Right ventricle myocardium superior (tissue), 1 donor: Measurements from ENCODE around the gene TNFAIP8L1. TPM values are rescaled to one million over a fixed set of nuclear protein-coding genes. Genes with fewer than 3 reads are reported as not detected.
"Not testable (repeated sequence)": the region's sequence is repeated elsewhere in the genome, so short reads cannot be mapped to it uniquely, and the experiment has no call there.

Experiments
- ATAC-seq: fragments of 200-7000 bp; cut with Tn5 transposase; one replicate; pipeline ENCODE4 v1.9.1; 2020; ENCODE audit warnings: mild to moderate bottlenecking; ENCODE audit not compliant: poor library complexity
- DNase-seq: peaks from one replicate; pipeline ENCODE4 v3.0.0-alpha.2; 2020
- intact Hi-C: fragments of 100-400 bp; cut with DNase I; formaldehyde crosslinking; loops from one replicate; pipeline ENCODE4 v1.11.2; 2022
- long read RNA-seq: library from polyadenylated mRNA; unstranded; transcript quantifications from one replicate; pipeline ENCODE4 v2.0.0, GENCODE V29; 2021
- total RNA-seq: library from RNA; stranded (reverse); fragmentation: NEBNext Ultra II Directional; extraction: Animal tissue kit (Norgen Biotek cat#: 25700); gene quantifications from one replicate; pipeline ENCODE4 v1.2.1, GENCODE V29; 2021
- donor health status: DM: no; HTN: yes; CAD: no; lungs with severe emphysema.

TNFAIP8L1 gene
- 4.6 TPM for total RNA-seq
- long read RNA-seq, transcript TNFAIP8L1-201 (2 exons, 3,814 nt) = major isoform, 19 of 22 reads
- long read RNA-seq, partial matches to known transcripts = 0 of 22 reads
- long read RNA-seq, other reads (novel, unspliced or antisense) = 3 of 22 reads

DNA sequence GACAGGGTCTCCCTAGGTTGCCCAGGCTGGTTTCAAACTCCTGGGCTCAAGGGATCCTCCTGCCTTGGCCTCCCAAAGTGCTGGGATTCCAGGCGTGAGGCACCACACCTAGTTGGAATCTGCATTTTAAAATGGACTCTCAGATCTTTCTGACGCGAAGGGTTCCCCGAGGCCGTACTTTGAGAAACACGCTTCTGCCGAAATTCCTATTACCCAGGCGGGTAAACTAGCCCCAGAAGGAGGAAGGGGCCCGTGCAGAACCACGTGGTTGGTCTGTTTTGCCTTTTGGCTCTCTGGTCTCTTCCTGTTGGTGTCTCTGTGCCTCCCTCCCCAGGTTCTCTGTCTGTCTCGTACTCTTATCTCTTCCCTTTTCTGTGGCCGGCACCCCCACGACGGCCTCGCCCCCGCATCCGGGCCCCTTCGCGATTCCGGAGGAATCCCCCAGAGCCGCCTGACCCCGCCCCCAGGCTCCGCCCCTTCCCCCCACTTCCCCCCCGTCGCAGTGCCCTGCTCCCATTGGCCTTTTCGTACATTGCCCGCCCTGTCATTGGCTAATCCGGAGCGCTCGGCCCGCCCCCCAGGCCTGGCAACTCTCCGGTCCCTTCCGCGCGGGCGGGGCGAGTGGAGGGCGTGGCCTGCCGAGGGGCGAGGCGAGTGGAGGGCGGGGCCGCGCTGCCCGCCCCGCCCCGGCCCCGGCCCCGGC, at the start of gene TNFAIP8L1:
TNFAIP8L1 (plus strand) TSS at position 689 of the 703 bp plus-strand sequence. CDS start 12,354 bp downstream, outside the sequence.
- DNase-seq (peak; percentile 98), ATAC-seq (peak; percentile 95)
- intact Hi-C loops = no loop called here

DNA sequence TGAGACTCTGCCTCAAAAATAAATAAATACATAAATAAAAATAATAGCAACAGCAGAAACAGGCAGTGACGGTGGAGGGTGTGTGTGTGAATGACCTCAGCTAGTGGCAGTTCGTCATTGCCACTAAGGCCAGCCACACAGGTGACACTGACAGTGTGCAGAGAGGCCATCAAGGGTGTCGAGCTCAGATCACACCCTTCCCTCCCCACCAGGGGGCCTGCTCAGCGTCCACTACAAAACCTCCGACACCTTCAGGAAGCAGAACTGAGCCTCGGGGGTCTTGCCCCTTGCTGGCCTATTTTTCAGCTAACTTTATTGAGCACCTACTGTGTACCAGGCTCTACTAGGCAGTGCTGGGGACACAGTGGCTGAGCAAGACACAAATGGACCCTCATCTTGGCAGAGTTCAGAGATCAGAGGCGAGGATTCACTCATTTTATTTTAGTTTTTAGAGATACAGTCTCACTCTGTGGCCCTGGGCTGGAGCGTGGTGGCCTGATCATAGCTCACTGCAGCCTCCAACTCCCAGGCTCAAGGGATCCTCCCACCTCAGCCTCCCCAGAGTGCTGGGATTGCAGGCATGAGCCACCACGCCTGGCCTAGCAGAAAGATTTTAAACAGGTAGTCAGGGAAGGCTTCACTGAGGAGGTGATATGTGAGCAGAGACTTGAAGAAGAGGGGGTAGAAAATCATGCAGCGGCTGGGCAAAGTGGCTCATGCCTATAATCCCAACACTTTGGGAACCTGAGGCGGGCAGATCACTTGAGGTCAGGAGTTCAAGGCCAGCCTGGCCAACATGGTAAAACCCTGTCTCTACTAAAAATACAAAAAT, 49.5 kb upstream of the TNFAIP8L1 start:
- DNase-seq = peak; percentile 64
- intact Hi-C loops = no loop called here
- peak; percentile 93 for ATAC-seq

DNA sequence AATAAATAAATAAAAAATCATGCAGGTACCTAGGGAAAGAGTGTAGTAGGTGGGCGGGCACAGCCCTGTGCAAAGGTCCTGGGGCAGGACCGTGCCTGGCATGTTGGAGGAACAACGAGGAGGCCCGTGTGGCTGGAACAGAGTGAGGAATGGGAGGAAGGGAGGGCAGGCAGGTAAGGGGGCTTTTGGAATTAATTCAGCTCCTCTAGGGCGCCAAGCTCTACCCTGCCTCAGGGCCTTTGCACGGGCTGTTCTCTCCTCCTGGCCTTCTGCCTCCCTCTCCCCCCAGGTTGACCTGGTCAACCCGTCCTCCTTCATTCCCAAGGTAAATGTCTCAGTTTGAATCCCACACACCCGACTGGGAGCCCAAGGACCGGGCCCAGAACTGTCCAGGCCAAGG, 48.8 kb upstream of the TNFAIP8L1 start:
- intact Hi-C loops = no loop called here
- DNase-seq (no peak), ATAC-seq (no peak)

DNA sequence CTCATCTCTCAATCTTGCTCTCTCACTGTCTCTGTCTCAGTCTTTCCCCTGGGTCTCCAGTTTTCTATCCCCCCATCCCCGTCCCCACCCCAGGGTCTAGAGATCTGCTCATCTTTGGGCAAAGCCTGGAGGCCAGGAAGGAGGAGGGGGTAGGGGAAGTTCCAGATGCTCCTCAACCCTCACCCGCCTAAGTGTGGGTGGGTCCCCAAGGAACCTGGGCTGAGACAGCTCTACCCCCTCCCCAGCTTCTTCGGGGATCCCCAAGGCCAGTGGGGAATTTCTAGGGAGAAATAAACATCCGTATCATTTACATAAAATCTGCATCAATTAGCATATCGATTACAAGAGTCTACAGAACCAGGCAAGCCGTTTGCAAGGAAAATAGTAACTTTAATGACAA, 48.0 kb upstream of the TNFAIP8L1 start:
- no peak for ATAC-seq
- no peak for DNase-seq
- intact Hi-C loops = no loop called here

DNA sequence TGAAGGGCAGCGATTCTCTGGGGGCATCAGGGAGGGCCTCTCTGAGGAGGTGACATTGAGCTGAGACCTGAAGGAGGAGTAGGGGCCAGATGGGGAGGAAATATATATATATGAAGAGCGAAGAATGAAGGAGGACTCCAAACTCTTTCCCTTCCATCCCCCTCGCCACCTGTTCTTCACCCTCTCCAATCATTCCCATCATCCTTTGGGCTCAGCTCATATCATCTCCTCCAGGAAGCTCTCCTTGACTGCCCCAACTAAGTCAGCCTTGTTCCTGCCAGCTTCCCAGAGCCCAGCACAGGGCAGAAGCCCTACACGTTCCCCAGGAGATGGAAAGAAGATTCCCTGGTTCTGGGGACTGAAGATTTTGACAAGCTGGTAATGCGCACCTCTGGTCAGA, 46.9 kb upstream of the TNFAIP8L1 start:
- DNase-seq (no peak), ATAC-seq (no peak)
- intact Hi-C loops = no loop called here

DNA sequence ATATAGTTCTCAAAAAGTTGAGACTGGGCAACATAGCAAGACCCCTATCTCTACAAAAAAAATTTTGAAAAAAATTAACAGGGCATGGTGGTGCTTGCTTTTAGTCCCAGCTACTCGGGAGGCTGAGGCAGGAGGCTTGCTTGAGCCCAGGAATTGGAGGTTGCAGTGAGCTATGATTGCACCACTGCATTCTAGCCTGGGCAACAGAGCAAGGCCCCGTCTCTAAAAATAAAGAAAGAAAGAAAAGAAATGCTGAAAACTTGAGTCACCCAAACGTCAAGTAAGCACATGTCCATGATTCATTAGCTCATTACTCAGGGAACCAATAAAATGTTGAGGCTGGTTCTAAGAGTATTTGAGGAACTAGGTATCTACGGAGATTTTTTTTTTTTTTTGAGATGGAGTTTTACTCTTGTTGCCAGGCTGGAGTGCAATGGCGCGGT, 45.9 kb upstream of the TNFAIP8L1 start:
- intact Hi-C loops = no loop called here

DNA sequence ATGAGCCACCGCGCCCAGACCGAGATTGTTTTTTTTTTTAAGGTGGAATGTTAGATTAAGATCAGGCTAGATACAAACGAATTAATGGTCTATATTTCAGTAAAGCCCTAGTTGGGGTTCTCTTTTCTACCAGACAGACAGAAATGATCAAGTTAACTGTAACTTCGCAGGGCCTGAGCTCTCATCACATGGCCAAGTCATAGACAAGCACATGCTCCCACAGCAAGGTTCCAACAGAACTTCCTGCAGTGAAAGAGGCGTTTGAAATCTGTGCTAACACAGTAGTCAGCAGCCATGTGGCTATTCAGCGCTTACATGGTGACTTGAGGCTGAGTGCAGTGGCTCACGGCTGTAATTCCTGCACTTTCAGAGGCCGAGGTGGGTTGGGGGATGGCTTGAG, 45.1 kb upstream of the TNFAIP8L1 start:
- ATAC-seq = no peak
- intact Hi-C loops = no loop called here
- DNase-seq = no peak

More for the DNA sequence above, 45.9 kb upstream of the TNFAIP8L1 start:
- ATAC-seq (no peak), DNase-seq (no peak)

DNA sequence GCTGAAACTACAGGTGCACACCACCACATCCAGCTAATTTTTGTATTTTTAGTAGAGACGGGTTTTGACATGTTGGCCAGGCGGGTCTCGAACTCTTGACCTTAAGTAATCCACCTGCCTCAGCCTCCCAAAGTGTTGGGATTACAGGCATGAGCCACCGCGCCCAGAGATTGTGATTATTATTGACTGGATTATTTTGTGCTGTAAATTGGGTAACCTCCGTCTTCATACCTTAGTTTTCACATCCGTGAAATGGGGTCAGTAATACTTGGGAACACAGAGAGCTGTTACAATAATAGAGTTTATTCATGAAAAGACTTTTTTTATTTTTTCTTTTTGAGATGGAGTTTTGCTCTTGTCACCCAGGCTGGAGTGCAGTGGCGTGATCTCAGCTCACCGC, 44.2 kb upstream of the TNFAIP8L1 start:
- ATAC-seq = not testable (repeated sequence)

DNA sequence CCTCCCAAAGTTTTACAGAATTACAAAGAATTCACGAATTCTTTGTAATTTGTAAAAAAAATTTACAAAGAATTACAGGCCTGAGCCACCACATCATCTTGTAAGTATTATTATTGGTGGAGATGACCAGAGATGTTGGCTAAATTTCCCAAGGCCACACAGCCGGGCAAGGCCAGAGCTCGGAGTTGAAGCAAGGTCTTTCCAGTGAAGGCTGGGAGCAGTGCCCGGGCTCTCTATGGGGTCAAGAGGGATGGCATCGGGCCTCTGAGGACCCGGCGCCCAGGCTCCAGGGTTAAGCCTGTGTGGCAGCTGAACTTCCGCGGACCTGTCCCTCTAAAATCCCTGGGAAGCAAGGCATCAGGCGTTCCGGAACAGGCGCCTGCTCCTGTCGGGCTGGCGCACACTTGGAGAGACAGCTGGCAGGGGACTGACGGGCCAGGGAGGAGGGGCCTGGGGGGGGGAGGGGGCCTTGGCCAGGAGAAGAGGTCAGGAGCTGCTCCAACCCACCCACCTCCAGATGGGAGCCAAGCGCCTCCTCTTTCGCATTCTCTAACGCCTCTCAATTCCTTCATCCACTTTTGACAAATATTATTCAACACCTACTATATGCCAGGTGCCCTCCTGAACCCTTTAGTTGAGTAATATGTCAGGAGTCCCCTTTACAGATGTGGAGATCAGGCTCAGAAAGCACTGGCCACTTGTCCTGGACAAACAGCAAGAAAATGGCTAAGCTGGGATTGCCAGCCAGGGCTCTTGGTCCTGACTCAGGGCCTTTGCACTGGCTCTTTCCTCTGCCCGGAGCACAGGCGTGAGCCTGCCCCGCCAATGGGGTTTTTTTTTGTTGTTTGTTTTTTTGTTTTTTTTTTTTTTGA, 43.0 kb upstream of the TNFAIP8L1 start:
- intact Hi-C loops = no loop called here
- no peak for DNase-seq

More for the DNA sequence above, 44.2 kb upstream of the TNFAIP8L1 start:
- intact Hi-C loops, DNase-seq: not testable (repeated sequence)

DNA sequence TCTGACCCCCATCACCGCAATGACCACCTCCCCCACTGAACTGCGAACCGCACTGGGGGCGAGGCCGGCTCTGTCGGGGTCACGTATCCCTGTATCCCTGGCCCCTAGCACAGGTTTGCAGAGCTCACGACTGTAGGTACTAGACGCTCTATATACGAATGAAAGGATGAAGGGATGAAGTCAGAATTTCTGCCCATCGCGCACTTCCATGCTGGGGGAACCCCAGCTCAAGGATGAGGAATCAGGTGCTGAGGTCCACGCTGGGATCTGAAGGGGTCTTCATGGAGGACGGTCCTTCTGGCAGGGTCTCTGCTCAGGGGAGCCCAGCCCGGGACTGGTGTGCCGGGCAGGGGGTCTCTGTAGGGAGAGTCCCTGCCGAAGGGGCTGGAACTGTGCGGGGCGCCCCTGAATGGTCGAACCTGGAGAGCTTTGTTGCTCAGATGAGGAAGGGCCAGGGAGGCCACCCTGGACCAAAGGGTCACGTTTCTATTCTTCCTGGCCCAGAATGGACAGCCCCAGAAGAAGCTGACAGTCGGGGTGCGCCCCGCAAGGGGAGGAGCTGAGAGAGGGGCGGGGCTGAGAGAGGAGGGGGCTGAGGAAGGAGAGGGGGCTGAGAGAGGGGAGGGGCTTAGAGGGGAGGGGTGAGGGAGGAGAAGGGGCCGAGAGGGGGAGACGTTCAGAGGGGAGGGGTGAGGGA, 41.9 kb upstream of the TNFAIP8L1 start:
- intact Hi-C loops = no loop called here
- DNase-seq (no peak), ATAC-seq (no peak)

More for the DNA sequence above, 43.0 kb upstream of the TNFAIP8L1 start:
- ATAC-seq = no peak

DNA sequence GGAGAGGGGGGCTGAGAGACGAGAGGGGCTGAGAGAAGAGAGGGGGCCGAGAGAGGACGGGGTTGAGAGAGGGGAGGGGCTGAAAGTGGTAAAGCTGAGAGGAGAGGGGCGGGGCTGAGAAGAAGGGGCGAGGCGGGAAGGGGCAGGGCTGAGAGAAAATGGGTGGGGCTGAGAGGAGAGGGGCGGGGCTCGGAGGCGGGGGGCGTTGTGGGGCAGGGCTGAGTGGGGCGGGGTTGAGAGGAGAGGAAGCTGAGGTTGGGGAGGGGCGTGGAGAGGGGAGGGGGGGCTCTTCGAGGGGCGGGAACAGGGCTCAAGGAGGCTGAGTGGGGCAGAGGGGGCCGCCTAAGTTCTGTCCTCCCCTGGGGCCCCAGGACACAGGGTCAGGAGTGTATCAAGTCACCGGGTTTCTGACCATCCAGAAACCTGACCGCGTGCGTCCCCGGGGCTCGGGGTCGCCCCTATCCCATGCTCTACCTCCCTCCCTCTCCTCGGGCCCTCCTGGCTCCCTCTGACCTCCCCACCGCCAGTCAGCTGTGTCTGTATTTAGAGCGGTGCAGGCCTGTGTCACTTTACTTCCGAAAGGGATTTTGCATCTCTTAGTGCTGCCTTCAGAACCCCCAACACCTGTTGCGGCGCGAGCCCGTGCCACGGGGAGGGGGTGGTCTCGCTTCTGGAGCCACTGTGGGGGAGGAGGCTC, 41.2 kb upstream of the TNFAIP8L1 start:
- DNase-seq (peak; percentile 55), ATAC-seq (peak; percentile 79)
- intact Hi-C loops = no loop called here

DNA sequence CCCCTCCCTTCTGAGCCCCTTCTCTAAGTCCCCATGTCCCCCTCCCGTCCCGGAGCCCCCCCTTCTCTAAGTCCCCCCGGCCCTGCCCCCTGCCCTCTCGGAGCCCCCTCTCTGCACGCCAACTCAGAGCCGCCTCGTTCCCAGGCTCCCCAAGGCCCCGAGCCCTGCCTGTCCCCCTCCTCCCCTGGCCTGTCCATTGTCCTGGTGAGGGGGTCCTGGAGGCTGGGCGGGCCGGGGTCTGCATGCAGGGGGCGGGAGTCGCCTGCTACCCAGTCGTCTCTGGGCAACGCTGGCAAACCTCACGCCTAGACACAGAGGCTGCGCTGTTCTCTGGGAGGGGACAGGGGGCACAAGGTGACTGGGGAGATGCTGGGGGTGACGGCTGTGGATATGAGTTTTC, 40.6 kb upstream of the TNFAIP8L1 start:
- ATAC-seq = no peak
- DNase-seq = no peak
- intact Hi-C loops = no loop called here

DNA sequence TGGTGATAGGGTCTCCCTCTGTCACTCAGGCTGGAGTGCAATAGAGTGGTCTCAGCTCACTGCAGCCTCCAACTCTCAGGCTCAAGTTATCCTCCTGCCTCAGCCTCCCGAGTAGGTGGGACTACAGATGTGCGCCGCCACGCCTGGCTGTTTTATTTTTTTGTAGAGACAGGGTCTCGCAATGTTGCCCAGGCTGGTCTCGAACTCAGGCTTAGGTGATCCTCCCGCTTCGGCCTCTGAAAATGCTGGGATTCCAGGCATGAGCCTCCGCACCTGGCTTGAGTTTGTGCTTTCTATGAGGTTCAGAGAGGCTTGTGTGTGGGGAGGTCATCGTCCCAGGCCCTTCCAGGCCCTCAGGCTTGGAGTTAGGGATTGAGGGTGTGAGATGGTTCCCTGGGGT, 39.2 kb upstream of the TNFAIP8L1 start:
- intact Hi-C loops = no loop called here
- no peak for DNase-seq
- no peak for ATAC-seq

DNA sequence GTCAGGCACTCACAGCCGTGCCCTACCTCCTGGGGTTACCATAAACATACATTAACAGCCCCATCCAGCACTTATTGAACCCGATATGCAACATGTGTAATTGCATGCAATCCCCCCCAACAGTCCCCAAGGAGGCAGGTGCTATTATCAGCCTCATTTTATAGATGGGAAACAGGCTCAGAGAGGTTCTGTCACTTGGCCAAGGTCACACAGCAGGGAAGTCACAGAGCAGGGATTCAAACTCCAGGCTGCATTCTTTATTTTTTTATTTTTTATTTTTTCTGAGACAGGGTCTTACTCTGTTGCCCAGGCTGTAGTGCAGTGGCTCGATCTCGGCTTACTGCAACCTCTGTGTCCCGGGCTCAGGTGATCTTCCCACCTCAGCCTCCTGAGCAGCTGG, 38.4 kb upstream of the TNFAIP8L1 start:
- no peak for ATAC-seq
- no peak for DNase-seq
- intact Hi-C loops = no loop called here

DNA sequence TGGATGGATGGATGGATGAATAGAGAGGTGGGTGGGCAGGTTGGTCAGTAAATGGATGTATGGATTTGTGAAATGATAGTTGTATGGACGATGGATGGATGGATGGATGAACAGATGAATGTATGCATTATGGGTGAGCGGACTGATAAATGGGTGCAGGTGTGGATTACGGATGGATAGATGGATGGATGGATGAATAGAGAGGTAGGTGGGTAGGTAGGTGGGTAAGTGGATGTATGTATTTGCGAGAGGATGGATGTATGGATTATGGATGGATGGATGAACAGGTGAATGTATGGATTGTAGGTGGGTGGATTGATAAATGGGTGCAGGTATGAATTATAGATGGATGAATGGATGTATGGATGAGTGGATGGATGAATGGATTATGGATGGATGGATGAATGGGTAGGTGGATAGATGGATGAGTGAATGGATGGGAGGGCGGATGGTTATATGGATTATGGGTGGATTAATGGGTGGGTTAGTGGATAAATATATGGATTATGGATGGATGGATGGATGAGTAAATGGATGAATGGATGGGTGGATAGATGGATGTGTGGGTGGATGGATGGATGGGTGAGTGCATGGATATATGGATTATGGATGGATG, 37.0 kb upstream of the TNFAIP8L1 start:
- intact Hi-C loops = no loop called here
- no peak for ATAC-seq
- no peak for DNase-seq

DNA sequence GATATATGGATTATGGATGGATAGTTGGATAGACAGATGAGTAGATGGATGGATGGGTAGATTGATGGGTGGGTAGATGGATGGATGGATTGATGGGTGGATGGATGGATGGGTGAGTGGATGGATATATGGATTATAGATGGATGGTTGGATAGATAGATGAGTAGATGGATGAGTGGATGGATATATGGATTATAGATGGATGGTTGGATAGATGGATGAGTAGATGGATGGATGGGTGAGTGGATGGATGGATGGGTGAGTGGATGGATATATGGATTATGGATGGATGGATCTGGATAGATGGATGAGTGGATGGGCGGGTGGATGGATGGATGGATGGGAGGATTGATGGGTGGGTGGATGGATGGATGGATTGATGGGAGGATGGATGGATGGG, 36.4 kb upstream of the TNFAIP8L1 start:
- DNase-seq (no peak), ATAC-seq (no peak)
- intact Hi-C loops = no loop called here

DNA sequence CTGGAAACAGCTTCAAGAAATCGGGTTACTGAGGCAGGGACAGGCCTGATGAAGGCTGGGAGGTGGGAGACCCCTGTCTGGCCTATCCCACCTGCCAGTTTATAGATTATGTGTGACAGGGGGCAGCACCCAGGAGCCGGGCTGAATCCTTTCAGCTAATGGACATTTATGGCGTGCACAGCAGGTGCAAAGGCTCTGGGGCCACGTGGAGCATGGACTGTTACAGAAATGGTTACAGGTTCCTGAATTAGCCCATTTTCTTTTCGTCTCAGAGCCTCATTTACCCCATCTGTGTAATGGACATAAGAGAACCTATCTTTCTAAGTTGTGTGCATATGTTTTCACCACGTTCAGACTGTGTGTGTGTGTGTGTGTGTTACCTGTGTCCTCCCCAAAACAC, 34.4 kb upstream of the TNFAIP8L1 start:
- intact Hi-C loops = no loop called here
- no peak for ATAC-seq
- no peak for DNase-seq
